GM19397 (cell line): ENCODE data around the gene IQCM.
A peak's percentile ranks its signal among the peaks of the same experiment; 100 is the strongest.
"Not testable (repeated sequence)": the region's sequence is repeated elsewhere in the genome, so short reads cannot be mapped to it uniquely, and the experiment has no call there.

Experiments
- ATAC-seq: cut with Tn5 transposase; IDR thresholded peaks from one replicate; pipeline ENCODE4 v1.9.1; 2021; ENCODE audit warnings: mild to moderate bottlenecking, moderate library complexity; ENCODE audit not compliant: unreplicated experiment

Gene IQCM

GRCh38 chr4:149489321-149489720 is 326.3 kb downstream of the IQCM start:
- no peak for ATAC-seq

GRCh38 chr4:149486861-149487260 is 328.8 kb downstream of the IQCM start:
- no peak for ATAC-seq

- not testable (repeated sequence) for ATAC-seq
Observed at GRCh38 chr4:149468669-149469068, 347.0 kb downstream of the IQCM start.

- ATAC-seq = no peak
Observed at GRCh38 chr4:149466446-149466845, 349.2 kb downstream of the IQCM start.

GRCh38 chr4:149465955-149466354 is 349.7 kb downstream of the IQCM start:
- ATAC-seq = no peak

- no peak for ATAC-seq
Observed at GRCh38 chr4:149443537-149443936, 372.1 kb downstream of the IQCM start.

GRCh38 chr4:149441338-149441737 is 374.3 kb downstream of the IQCM start:
- no peak for ATAC-seq

GRCh38 chr4:149426461-149426860 is 389.2 kb downstream of the IQCM start:
- no peak for ATAC-seq

GRCh38 chr4:149409555-149409962 is 406.1 kb downstream of the IQCM start:
- no peak for ATAC-seq

- no peak for ATAC-seq
Observed at GRCh38 chr4:149409146-149409545, 406.5 kb downstream of the IQCM start.

GRCh38 chr4:149404143-149404542 is 411.5 kb downstream of the IQCM start:
- no peak for ATAC-seq

GRCh38 chr4:149403081-149403480 is 412.6 kb downstream of the IQCM start:
- no peak for ATAC-seq

GRCh38 chr4:149398993-149399392 is 416.6 kb downstream of the IQCM start:
- no peak for ATAC-seq

- peak; percentile 60 for ATAC-seq
Observed at GRCh38 chr4:149370785-149371420, 444.7 kb downstream of the IQCM start.

- ATAC-seq = no peak
Observed at GRCh38 chr4:149370002-149370401, 445.6 kb downstream of the IQCM start.

GRCh38 chr4:149353241-149353640 is 462.4 kb downstream of the IQCM start:
- no peak for ATAC-seq

- ATAC-seq = no peak
Observed at GRCh38 chr4:149349541-149349940, 466.1 kb downstream of the IQCM start.

- no peak for ATAC-seq
Observed at GRCh38 chr4:149347139-149347538, 468.5 kb downstream of the IQCM start.

GRCh38 chr4:149345424-149345823 is 470.2 kb downstream of the IQCM start:
- no peak for ATAC-seq

GRCh38 chr4:149344436-149344835 is 471.2 kb downstream of the IQCM start:
- ATAC-seq = no peak

- no peak for ATAC-seq
Observed at GRCh38 chr4:149343614-149344013, 472.0 kb downstream of the IQCM start.

GRCh38 chr4:149341117-149341516 is 474.5 kb downstream of the IQCM start:
- not testable (repeated sequence) for ATAC-seq

GRCh38 chr4:149328161-149328560 is 487.5 kb downstream of the IQCM start:
- ATAC-seq = no peak
